WTC11 (cell line): ENCODE results near the gene CACNA2D3. TPM values are rescaled to one million over a fixed set of nuclear protein-coding genes. Genes with fewer than 3 reads are reported as not detected.

ENCODE experiments used
- ATAC-seq: fragments of 200-7000 bp; cut with Tn5 transposase; 2 replicates; pipeline ENCODE4 v1.10.0; 2021; ENCODE audit warnings: mild to moderate bottlenecking, moderate library complexity
- CTCF ChIA-PET: fragments of 300-600 bp; sonication (Branson Sonifier 250); formaldehyde crosslinking; loops from one replicate; lab custom pipeline; 2021; ENCODE audit warnings: antibody characterized with exemption; lab: Charles Lee
- POLR2A ChIA-PET: fragments of 350-600 bp; sonication (Branson Sonifier 250); formaldehyde crosslinking; loops from one replicate; lab custom pipeline; 2021; ENCODE audit warnings: antibody characterized with exemption; lab: Charles Lee
- DNase-seq: peaks from one replicate; pipeline ENCODE4 v3.0.0; 2021; ENCODE audit warnings: low spot score
- H3K27ac Mint-ChIP-seq: 2 replicates; pipeline ENCODE4 v1.8.0; 2021; ENCODE audit warnings: mixed read lengths
- H3K27me3 Mint-ChIP-seq: 2 replicates; pipeline ENCODE4 v1.8.0; 2021; ENCODE audit warnings: low read depth, mild to moderate bottlenecking, moderate library complexity, mixed read lengths
- H3K36me3 Mint-ChIP-seq: 2 replicates; pipeline ENCODE4 v1.8.0; 2021; ENCODE audit warnings: mixed read lengths
- H3K4me1 Mint-ChIP-seq: 2 replicates; pipeline ENCODE4 v1.8.0; 2022; ENCODE audit warnings: mixed read lengths
- H3K4me3 Mint-ChIP-seq: 2 replicates; pipeline ENCODE4 v1.8.0; 2021; ENCODE audit warnings: mild to moderate bottlenecking, moderate library complexity, mixed read lengths
- H3K9me3 Mint-ChIP-seq: 2 replicates; pipeline ENCODE4 v1.8.0; 2021; ENCODE audit warnings: mixed read lengths
- ELF4 ChIP-seq: sonication (generic); formaldehyde crosslinking; IDR thresholded peaks from 2 replicates; pipeline ENCODE4 v1.8.1; 2022; ENCODE audit warnings: low read depth, mild to moderate bottlenecking, moderate library complexity, missing genetic modification reagents
- EMX1 ChIP-seq: fragments of 250-450 bp; sonication (Bioruptor Pico); IDR thresholded peaks from 2 replicates; pipeline ENCODE4 v1.8.0; 2021; ENCODE audit warnings: mild to moderate bottlenecking
- GABPB1 ChIP-seq: sonication (generic); formaldehyde crosslinking; IDR thresholded peaks from 2 replicates; pipeline ENCODE4 v1.8.1; 2023; ENCODE audit warnings: mild to moderate bottlenecking, missing genetic modification reagents
- GTF2I ChIP-seq: fragments of 250-450 bp; sonication (Bioruptor Pico); conservative IDR thresholded peaks from 2 replicates; pipeline ENCODE4 v1.4.0; 2021; ENCODE audit warnings: mild to moderate bottlenecking
- IRF2 ChIP-seq: sonication (generic); formaldehyde crosslinking; IDR thresholded peaks from 2 replicates; pipeline ENCODE4 v1.8.0; 2022; ENCODE audit warnings: low read depth, missing genetic modification reagents, borderline replicate concordance
- MYBL2 ChIP-seq: sonication (generic); formaldehyde crosslinking; IDR thresholded peaks from 2 replicates; pipeline ENCODE4 v1.8.1; 2023; ENCODE audit warnings: mild to moderate bottlenecking, moderate library complexity, missing genetic modification reagents
- NFATC4 ChIP-seq: fragments of 250-450 bp; sonication (Bioruptor Pico); IDR thresholded peaks from 2 replicates; pipeline ENCODE4 v1.9.0; 2021; ENCODE audit warnings: mild to moderate bottlenecking
- TP53 ChIP-seq: sonication (generic); formaldehyde crosslinking; IDR thresholded peaks from 2 replicates; pipeline ENCODE4 v1.8.1; 2023; ENCODE audit warnings: mild to moderate bottlenecking, missing genetic modification reagents
- ZNF121 ChIP-seq: sonication (generic); formaldehyde crosslinking; IDR thresholded peaks from 2 replicates; pipeline ENCODE4 v1.8.0; 2023; ENCODE audit warnings: missing genetic modification reagents
- ZNF138 ChIP-seq: sonication (generic); formaldehyde crosslinking; conservative IDR thresholded peaks from 2 replicates; pipeline ENCODE4 v1.8.1; 2022; ENCODE audit warnings: mild to moderate bottlenecking, moderate library complexity, missing genetic modification reagents
- ZNF232 ChIP-seq: sonication (generic); formaldehyde crosslinking; IDR thresholded peaks from 2 replicates; pipeline ENCODE4 v1.8.0; 2022; ENCODE audit warnings: mild to moderate bottlenecking, missing genetic modification reagents
- ZNF396 ChIP-seq: fragments of 250-450 bp; sonication (Bioruptor Pico); IDR thresholded peaks from 2 replicates; pipeline ENCODE4 v1.8.0; 2021; ENCODE audit warnings: mild to moderate bottlenecking, moderate library complexity, borderline replicate concordance
- ZNF416 ChIP-seq: fragments of 250-450 bp; sonication (Bioruptor Pico); IDR thresholded peaks from 2 replicates; pipeline ENCODE4 v1.9.0; 2021; ENCODE audit warnings: mild to moderate bottlenecking, inconsistent platforms
- total RNA-seq: library from RNA; stranded (reverse); gene quantifications from 3 replicates; pipeline ENCODE4 v1.2.3, GENCODE V29; 2021
- TF ChIP-seq, protein P1 (sequence below): sonication (generic); formaldehyde crosslinking; conservative IDR thresholded peaks from 2 replicates; pipeline ENCODE4 v1.8.1; 2023; ENCODE audit warnings: mild to moderate bottlenecking, low read depth, missing genetic modification reagents, moderate library complexity
- TF ChIP-seq, protein P2 (sequence below): sonication (generic); formaldehyde crosslinking; IDR thresholded peaks from 2 replicates; pipeline ENCODE4 v1.8.0; 2023; ENCODE audit warnings: missing genetic modification reagents
- TF ChIP-seq, protein P3 (sequence below): fragments of 250-450 bp; sonication (Bioruptor Pico); IDR thresholded peaks from 2 replicates; pipeline ENCODE4 v2.1.2; 2022; ENCODE audit warnings: mild to moderate bottlenecking, moderate library complexity
- TF ChIP-seq, protein P4 (sequence below): sonication (generic); formaldehyde crosslinking; IDR thresholded peaks from 2 replicates; pipeline ENCODE4 v1.8.0; 2022; ENCODE audit warnings: mild to moderate bottlenecking, missing genetic modification reagents
- TF ChIP-seq, protein P5 (sequence below): sonication (generic); formaldehyde crosslinking; IDR thresholded peaks from 2 replicates; pipeline ENCODE4 v1.8.1; 2023; ENCODE audit warnings: mild to moderate bottlenecking, moderate library complexity, missing genetic modification reagents

Gene CACNA2D3
- total RNA-seq, 1 experiment from 2014 or later = 5.0 TPM

DNA sequence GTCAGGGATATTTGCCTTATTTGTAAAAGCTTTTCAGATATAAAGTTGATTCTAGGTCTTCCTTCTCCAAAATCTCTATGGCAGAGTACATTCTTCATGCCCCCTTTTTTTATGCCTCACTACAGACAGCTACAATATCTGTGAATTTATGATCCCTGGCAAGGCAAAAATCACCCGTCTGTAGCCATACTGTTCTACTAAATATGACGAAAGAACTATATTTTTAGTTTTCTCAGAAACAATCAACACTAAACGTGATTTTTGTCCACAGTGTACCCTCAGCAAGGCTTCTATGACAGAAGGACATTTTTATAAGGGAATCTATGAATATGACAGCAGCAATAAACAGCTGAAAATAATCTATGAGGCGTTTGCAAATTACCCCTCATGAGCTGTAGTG is 792.8 kb downstream of the CACNA2D3 start:
- DNase-seq = no peak
- Mint-ChIP-seq H3K27me3 (no peaks in the 10 kb centered on the region), H3K36me3 (peaks cover 21% of the 10 kb centered on the region), H3K27ac (no peak overlapping the region), H3K9me3 (peaks cover 15% of the 10 kb centered on the region), H3K4me1 (no peaks in the 10 kb centered on the region), H3K4me3 (no peak overlapping the region)
- ChIA-PET POLR2A (no interaction called here), CTCF (interaction anchor here (0.6 kb wide), 1 partner anchor 164 kb away, joined by 3 read pairs; no protein-coding TSS in a partner anchor)
- TF ChIP-seq MYBL2 (no peak), ZNF416 (no peak), GABPB1 (CRISPR knock-in tag) (no peak), ZNF121 (no peak), TP53 (CRISPR knock-in tag) (no peak)
- TF ChIP-seq, protein P1, sequence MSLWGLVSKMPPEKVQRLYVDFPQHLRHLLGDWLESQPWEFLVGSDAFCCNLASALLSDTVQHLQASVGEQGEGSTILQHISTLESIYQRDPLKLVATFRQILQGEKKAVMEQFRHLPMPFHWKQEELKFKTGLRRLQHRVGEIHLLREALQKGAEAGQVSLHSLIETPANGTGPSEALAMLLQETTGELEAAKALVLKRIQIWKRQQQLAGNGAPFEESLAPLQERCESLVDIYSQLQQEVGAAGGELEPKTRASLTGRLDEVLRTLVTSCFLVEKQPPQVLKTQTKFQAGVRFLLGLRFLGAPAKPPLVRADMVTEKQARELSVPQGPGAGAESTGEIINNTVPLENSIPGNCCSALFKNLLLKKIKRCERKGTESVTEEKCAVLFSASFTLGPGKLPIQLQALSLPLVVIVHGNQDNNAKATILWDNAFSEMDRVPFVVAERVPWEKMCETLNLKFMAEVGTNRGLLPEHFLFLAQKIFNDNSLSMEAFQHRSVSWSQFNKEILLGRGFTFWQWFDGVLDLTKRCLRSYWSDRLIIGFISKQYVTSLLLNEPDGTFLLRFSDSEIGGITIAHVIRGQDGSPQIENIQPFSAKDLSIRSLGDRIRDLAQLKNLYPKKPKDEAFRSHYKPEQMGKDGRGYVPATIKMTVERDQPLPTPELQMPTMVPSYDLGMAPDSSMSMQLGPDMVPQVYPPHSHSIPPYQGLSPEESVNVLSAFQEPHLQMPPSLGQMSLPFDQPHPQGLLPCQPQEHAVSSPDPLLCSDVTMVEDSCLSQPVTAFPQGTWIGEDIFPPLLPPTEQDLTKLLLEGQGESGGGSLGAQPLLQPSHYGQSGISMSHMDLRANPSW = no peak
- ATAC-seq = no peak

DNA sequence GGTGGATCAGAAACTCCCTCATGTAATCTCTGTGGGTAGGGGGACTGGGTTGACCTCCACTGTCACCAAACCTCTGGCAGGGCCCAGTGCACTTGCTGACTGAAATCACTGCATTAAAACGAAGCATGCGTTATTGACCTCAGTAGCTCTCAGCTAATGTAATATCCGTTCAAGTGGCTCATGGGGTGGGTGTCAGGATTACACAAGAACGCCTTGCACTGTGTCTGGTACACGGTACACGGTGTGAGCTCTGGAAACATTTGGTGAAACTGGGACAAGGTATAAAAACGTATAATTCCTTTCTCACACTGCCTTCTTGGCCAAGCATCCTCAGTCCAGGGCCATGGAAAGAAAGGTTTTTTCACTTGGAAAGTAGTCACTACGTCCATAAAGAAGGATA is 793.6 kb downstream of the CACNA2D3 start:
- Mint-ChIP-seq H3K27me3 (no peaks in the 10 kb centered on the region), H3K9me3 (peaks cover 15% of the 10 kb centered on the region)
- no peak for TF ChIP-seq ZNF396
- no peak for TF ChIP-seq ELF4 (CRISPR knock-in tag)
- TF ChIP-seq ZNF138 (CRISPR knock-in tag) = no peak
- TF ChIP-seq NFATC4 (CRISPR knock-in tag) = no peak
- TF ChIP-seq, protein P2, sequence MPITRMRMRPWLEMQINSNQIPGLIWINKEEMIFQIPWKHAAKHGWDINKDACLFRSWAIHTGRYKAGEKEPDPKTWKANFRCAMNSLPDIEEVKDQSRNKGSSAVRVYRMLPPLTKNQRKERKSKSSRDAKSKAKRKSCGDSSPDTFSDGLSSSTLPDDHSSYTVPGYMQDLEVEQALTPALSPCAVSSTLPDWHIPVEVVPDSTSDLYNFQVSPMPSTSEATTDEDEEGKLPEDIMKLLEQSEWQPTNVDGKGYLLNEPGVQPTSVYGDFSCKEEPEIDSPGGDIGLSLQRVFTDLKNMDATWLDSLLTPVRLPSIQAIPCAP = no peak
- TF ChIP-seq ZNF232 = no peak
- TF ChIP-seq EMX1 = no peak
- TF ChIP-seq GTF2I = no peak
- TF ChIP-seq, all 79 proteins: peak for 0
- Mint-ChIP-seq H3K4me3 (no peak overlapping the region), H3K27ac (no peak overlapping the region), H3K36me3 (peaks cover 21% of the 10 kb centered on the region), H3K4me1 (no peaks in the 10 kb centered on the region)
- ChIA-PET POLR2A (no interaction called here), CTCF (interaction anchor here (0.6 kb wide), 1 partner anchor 163 kb away, joined by 3 read pairs; no protein-coding TSS in a partner anchor)
- no peak for DNase-seq
- no peak for ATAC-seq

DNA sequence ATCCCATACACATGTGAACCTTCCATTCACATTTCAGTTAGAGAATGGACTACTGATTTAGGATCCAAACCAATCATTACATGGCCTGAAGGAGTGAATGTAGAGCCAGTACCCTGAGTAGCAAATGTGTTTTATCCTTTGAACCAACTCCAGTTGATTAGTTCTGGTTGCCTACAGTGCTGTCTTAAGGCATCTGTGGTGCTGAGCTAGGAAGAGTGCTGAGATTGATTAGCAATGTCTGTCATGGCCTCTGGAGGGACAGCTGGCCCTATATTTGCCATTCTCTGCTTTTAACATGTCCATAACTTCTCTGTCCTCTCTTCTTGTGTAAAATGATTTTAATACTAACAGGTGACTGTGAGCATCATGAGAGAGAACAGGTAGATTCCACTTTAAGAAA is 794.4 kb downstream of the CACNA2D3 start:
- no peak for DNase-seq
- no peak overlapping the region for H3K4me3 Mint-ChIP-seq
- peaks cover 10% of the 10 kb centered on the region for H3K9me3 Mint-ChIP-seq
- TF ChIP-seq, protein P3, sequence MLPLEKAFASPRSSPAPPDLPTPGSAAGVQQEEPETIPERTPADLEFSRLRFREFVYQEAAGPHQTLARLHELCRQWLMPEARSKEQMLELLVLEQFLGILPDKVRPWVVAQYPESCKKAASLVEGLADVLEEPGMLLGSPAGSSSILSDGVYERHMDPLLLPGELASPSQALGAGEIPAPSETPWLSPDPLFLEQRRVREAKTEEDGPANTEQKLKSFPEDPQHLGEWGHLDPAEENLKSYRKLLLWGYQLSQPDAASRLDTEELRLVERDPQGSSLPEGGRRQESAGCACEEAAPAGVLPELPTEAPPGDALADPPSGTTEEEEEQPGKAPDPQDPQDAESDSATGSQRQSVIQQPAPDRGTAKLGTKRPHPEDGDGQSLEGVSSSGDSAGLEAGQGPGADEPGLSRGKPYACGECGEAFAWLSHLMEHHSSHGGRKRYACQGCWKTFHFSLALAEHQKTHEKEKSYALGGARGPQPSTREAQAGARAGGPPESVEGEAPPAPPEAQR (CRISPR knock-in tag) = no peak
- no peak for TF ChIP-seq IRF2
- TF ChIP-seq, protein P4, sequence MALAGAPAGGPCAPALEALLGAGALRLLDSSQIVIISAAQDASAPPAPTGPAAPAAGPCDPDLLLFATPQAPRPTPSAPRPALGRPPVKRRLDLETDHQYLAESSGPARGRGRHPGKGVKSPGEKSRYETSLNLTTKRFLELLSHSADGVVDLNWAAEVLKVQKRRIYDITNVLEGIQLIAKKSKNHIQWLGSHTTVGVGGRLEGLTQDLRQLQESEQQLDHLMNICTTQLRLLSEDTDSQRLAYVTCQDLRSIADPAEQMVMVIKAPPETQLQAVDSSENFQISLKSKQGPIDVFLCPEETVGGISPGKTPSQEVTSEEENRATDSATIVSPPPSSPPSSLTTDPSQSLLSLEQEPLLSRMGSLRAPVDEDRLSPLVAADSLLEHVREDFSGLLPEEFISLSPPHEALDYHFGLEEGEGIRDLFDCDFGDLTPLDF (CRISPR knock-in tag) = no peak
- TF ChIP-seq, protein P5, sequence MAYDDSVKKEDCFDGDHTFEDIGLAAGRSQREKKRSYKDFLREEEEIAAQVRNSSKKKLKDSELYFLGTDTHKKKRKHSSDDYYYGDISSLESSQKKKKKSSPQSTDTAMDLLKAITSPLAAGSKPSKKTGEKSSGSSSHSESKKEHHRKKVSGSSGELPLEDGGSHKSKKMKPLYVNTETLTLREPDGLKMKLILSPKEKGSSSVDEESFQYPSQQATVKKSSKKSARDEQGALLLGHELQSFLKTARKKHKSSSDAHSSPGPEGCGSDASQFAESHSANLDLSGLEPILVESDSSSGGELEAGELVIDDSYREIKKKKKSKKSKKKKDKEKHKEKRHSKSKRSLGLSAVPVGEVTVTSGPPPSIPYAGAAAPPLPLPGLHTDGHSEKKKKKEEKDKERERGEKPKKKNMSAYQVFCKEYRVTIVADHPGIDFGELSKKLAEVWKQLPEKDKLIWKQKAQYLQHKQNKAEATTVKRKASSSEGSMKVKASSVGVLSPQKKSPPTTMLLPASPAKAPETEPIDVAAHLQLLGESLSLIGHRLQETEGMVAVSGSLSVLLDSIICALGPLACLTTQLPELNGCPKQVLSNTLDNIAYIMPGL (CRISPR knock-in tag) = no peak
- H3K4me1 Mint-ChIP-seq = no peaks in the 10 kb centered on the region
- peaks cover 17% of the 10 kb centered on the region for H3K36me3 Mint-ChIP-seq
- ChIA-PET POLR2A (no interaction called here), CTCF (no interaction called here)
- no peak for ATAC-seq
- H3K27me3 Mint-ChIP-seq = no peaks in the 10 kb centered on the region
- H3K27ac Mint-ChIP-seq = no peak overlapping the region
